GM06990 (cell line): Measurements from ENCODE around the gene UNC119.

Experiments used
- DNase-seq: peaks from one replicate; pipeline ENCODE4 v3.0.0-alpha.2; 2011; ENCODE audit not compliant: insufficient read length; ENCODE audit errors: extremely low read depth
- H3K27me3 ChIP-seq: replicated peaks from 2 replicates; pipeline ENCODE4 v1.6.0; 2011; ENCODE audit warnings: low read length; ENCODE audit not compliant: control insufficient read depth, insufficient read depth
- H3K36me3 ChIP-seq: 2 replicates; pipeline ENCODE4 v1.5.1; 2011; ENCODE audit warnings: low read length; ENCODE audit not compliant: control insufficient read depth, insufficient read depth
- H3K4me3 ChIP-seq: replicated peaks from 2 replicates; pipeline ENCODE4 v1.5.1; 2011; ENCODE audit warnings: low read depth, mild to moderate bottlenecking, control low read depth, low read length
- TF ChIP-seq, protein P1 (sequence below): IDR thresholded peaks from 2 replicates; pipeline ENCODE4 v1.5.1; 2011; ENCODE audit warnings: low read length, control low read depth, mild to moderate bottlenecking, inconsistent platforms; ENCODE audit not compliant: insufficient read depth, poor library complexity, severe bottlenecking

The UNC119 gene

DNA sequence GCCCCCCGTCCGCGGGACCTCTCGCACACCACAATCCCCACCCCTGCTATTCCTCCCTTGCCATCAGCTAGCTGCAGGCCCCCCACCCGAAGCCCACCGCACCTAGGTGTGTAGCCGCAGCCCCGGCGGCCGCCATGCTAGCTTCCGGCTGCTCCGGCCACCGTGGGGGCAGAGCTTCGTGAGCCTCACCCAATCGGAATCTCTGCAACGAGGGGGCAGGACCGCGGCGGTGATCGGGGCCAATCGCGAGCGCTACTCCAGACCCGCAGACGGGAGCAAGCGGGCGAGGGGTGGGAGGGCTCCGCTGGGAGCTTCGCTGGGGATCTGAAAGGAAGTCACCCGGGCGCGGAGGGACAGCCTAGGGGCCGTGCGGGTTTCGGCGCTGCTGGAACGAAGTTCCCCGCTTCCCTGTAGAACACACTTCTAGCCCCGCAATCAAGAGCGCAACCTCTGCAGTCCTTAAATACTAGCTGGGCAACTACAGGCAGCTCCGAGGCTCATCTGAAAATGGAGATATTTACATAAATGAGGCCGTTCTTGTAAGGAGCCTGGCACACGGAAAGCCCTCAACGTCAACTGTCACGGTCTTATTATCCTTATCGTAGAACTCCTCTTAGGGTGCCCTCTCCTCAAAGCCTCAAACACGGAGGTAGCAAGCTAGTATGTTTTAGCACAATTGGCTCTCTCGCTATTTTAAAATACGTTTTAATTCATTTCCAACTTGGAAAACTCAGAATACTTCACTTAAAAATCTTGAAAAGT lies 19.1 kb upstream of the UNC119 start, which contains the start of gene PIGS:
Gene PIGS (minus strand): TSS at position 164 of the 762 bp plus-strand sequence. CDS start 28 bp downstream, at position 136.
- H3K36me3 ChIP-seq = peaks cover 7% of the 10 kb centered on the region
- TF ChIP-seq, protein P1, sequence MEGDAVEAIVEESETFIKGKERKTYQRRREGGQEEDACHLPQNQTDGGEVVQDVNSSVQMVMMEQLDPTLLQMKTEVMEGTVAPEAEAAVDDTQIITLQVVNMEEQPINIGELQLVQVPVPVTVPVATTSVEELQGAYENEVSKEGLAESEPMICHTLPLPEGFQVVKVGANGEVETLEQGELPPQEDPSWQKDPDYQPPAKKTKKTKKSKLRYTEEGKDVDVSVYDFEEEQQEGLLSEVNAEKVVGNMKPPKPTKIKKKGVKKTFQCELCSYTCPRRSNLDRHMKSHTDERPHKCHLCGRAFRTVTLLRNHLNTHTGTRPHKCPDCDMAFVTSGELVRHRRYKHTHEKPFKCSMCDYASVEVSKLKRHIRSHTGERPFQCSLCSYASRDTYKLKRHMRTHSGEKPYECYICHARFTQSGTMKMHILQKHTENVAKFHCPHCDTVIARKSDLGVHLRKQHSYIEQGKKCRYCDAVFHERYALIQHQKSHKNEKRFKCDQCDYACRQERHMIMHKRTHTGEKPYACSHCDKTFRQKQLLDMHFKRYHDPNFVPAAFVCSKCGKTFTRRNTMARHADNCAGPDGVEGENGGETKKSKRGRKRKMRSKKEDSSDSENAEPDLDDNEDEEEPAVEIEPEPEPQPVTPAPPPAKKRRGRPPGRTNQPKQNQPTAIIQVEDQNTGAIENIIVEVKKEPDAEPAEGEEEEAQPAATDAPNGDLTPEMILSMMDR = no peak
- DNase-seq = peak; percentile 95
- peak within 1 kb of the TSS; percentile 96 for H3K4me3 ChIP-seq
- H3K27me3 ChIP-seq = no peaks in the 10 kb centered on the region

DNA sequence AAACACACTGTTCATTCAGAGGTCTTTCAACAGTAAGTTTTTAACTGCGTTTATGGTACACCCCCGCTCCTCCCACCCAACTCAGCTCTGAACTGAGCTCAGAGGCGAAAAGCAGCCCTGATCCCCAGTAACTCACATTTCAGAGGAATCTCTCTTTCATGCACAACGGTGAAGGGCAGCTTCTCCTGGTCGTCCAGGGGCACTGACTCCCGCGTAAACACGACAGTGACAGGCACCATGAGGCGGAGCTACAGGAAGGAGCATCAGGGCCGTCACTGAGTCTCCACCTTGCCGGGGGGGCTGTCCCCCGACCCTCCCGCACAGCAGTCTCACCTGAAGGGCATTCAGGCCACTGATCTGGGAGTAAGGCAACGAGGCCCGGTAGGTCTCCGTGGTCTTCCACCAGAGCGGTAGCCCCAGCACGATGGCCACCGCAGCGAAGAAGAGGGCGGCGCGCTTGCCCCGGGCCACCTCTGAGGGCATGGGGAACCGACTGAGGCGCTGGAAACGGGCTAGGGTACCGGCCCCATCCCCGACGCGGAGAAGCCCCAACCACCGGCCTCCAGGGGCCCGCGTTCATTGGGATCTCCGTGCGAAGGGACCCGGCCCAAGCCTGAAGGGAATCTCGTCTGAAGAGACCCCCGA lies 18.4 kb upstream of the UNC119 start:
- Histone ChIP-seq H3K27me3 (no peaks in the 10 kb centered on the region), H3K36me3 (peaks cover 7% of the 10 kb centered on the region), H3K4me3 (peak overlapping the region; percentile 96)
- TF ChIP-seq, protein P1 = no peak
- peak; percentile 67 for DNase-seq

DNA sequence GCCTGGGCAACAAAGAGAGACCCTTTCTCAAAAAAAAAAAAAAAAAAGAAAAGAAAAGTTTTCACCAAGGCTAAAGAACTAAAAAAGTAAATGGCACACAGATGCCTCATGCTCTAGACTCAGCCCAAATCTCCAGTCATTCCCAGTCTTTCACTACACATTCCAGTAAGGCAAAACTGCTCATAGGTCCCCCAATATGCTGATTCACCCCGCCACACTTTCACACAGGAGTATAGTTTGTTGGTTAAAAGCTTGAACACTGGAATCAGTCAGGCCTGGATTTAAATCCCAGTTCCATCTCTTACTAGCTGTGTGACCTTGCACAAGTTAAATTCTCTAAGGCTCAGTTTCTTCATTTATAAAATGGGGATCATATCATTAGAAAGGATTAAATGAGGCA lies 17.0 kb upstream of the UNC119 start:
- no peaks in the 10 kb centered on the region for H3K27me3 ChIP-seq

DNA sequence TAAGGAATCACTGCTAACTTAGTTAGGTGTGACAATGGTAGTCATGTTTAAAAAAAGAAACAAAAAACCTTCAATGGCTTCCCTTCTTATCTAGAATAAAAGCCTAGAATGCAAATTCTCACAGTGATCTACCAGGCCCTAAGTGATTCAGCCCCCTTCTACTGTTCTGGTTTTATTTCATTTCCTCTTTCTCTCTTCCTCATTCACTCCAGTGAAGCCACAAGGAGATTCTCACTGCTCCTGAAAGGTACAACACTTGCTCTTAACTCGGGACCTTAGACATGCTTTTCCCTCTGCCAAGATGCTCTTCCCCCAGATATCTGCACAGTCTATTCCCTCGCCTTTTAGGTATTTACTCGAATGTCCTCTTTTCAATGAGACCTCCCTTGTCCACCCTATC lies 15.2 kb upstream of the UNC119 start:
- TF ChIP-seq, protein P1 = no peak
- H3K27me3 ChIP-seq = no peaks in the 10 kb centered on the region
- H3K4me3 ChIP-seq = peak overlapping the region; percentile 37
- peaks cover 8% of the 10 kb centered on the region for H3K36me3 ChIP-seq
- DNase-seq = peak; percentile 53

More for the DNA sequence above, 17.0 kb upstream of the UNC119 start:
- TF ChIP-seq, protein P1 = no peak
- peak overlapping the region; percentile 96 for H3K4me3 ChIP-seq
- no peak for DNase-seq
- peaks cover 4% of the 10 kb centered on the region for H3K36me3 ChIP-seq

DNA sequence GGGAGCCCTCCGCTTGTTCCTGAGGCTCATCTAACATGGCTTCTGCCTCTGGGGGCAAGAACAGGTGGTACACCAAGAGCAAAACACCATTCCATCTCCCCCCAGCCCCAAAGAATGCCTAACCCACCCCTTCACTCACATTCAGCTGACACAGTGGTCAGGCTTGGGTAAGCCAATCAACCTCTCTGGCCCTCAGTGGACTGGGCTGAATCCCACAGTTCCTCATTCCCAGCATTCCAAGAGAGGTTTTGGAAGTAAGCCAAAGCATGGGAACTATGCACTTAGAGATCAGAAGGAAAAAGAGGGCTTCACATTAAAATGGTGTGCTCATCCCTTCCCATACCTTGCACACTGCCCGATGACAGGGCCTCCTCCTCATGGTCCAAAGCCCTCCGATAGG lies 11.1 kb upstream of the UNC119 start:
- Histone ChIP-seq H3K27me3 (no peaks in the 10 kb centered on the region), H3K4me3 (no peak overlapping the region), H3K36me3 (peaks cover 18% of the 10 kb centered on the region)
- DNase-seq = no peak
- TF ChIP-seq, protein P1 = no peak
